Fibroblast of the aortic adventitia (primary cell): ENCODE data around the gene ARID1A. TPM values are rescaled to one million over a fixed set of nuclear protein-coding genes. Genes with fewer than 3 reads are reported as not detected.
A peak's percentile ranks its signal among the peaks of the same experiment; 100 is the strongest.

Source experiments
- DNase-seq: peaks from one replicate; pipeline ENCODE4 v3.0.0-alpha.2; 2010; ENCODE audit warnings: low read depth
- H3K4me3 ChIP-seq: 2 replicates; pipeline ENCODE4 v1.5.1; 2011; ENCODE audit warnings: low read depth, mild to moderate bottlenecking, control low read depth, low read length, moderate library complexity
- CTCF ChIP-seq: IDR thresholded peaks from 2 replicates; pipeline ENCODE4 v1.5.1; 2011; ENCODE audit warnings: mild to moderate bottlenecking, low read length, control low read depth, inconsistent platforms; ENCODE audit not compliant: insufficient read depth
- total RNA-seq: library from RNA; depleted of rRNA; stranded (reverse); fragments of >200 nt; gene quantifications from 2 replicates; pipeline ENCODE4 v1.2.3, GENCODE V29; 2012; ENCODE audit warnings: low replicate concordance

ARID1A gene
- total RNA-seq, 1 donor, result 26.9 TPM

DNA sequence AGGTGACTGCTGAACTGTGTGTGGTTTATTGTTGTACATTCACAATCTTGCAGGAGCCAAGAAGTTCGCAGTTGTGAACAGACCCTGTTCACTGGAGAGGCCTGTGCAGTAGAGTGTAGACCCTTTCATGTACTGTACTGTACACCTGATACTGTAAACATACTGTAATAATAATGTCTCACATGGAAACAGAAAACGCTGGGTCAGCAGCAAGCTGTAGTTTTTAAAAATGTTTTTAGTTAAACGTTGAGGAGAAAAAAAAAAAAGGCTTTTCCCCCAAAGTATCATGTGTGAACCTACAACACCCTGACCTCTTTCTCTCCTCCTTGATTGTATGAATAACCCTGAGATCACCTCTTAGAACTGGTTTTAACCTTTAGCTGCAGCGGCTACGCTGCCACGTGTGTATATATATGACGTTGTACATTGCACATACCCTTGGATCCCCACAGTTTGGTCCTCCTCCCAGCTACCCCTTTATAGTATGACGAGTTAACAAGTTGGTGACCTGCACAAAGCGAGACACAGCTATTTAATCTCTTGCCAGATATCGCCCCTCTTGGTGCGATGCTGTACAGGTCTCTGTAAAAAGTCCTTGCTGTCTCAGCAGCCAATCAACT is 85.5 kb downstream of the ARID1A start:
- no peak for TF ChIP-seq CTCF
- H3K4me3 ChIP-seq, result no peak overlapping the region
- no peak for DNase-seq

GRCh38 chr1:26782521-26783212 is 86.9 kb downstream of the ARID1A start:
- no peak for TF ChIP-seq CTCF
- H3K4me3 ChIP-seq, result no peak overlapping the region
- DNase-seq, result no peak

DNA sequence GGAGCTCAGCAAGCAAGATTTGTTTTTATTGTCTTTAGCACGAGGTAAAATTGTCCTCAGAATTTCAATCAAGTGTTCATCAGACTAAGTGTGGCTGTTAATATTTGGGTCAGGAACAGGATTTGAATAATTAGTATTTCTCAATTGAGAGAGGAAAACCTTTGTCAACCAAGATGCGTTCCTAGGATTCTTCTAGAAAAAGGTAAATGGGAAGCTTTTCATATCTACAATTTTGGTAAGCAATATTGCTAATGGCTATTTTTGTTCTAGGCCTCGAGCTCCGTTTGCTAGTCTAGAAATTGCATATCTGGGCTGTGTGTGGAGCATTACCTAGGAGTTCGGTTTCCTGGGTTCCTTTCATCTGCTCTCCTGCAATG is 87.8 kb downstream of the ARID1A start:
- no peak for TF ChIP-seq CTCF
- no peak for DNase-seq
- H3K4me3 ChIP-seq, result no peak overlapping the region

DNA sequence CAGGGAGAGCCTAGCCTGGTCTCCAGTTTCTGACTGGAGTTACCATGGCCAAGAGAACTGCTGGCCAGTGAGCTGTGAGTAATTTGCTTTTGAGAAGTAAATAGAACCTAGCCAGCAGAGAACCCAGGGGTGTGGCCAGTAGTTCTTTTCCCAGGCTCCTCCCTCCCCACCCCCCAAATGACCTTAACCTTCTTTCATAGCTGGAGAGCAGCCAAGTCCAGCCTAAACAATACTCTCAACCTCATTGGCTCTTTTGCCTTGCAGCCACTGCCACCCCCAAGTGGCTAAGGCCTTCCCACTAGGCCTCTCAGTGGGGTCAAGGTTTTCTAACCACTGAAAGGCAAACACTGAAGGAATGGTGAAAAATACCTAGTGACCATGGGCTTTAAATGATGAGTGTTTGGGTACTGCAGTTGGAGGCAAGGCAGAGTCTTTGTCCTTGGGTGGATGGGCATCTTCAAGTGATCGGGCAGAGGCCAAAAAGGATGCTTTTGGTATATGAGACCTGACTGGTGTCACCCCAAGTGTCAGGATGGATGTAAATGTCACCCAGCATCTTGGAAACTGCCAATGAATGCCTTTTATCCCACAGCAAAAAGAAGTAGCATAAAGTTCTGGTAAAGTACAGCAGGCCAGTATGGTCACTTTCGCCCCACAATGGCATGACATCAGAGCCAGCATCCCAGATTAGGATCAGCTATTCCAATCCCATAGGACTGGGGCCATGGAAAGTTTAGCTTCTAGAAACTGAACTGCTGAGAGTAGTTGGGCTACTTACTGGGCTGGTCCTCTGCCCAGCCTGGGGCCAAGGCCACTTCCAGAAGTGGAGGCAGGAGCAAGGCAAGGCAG is 88.4 kb downstream of the ARID1A start:
- H3K4me3 ChIP-seq, result no peak overlapping the region
- peak; percentile 85 for DNase-seq
- no peak for TF ChIP-seq CTCF

- DNase-seq, result peak; percentile 31
- no peak overlapping the region for H3K4me3 ChIP-seq
- no peak for TF ChIP-seq CTCF
These were observed 89.1 kb downstream of the ARID1A start for GRCh38 chr1:26784886-26785285.

DNA sequence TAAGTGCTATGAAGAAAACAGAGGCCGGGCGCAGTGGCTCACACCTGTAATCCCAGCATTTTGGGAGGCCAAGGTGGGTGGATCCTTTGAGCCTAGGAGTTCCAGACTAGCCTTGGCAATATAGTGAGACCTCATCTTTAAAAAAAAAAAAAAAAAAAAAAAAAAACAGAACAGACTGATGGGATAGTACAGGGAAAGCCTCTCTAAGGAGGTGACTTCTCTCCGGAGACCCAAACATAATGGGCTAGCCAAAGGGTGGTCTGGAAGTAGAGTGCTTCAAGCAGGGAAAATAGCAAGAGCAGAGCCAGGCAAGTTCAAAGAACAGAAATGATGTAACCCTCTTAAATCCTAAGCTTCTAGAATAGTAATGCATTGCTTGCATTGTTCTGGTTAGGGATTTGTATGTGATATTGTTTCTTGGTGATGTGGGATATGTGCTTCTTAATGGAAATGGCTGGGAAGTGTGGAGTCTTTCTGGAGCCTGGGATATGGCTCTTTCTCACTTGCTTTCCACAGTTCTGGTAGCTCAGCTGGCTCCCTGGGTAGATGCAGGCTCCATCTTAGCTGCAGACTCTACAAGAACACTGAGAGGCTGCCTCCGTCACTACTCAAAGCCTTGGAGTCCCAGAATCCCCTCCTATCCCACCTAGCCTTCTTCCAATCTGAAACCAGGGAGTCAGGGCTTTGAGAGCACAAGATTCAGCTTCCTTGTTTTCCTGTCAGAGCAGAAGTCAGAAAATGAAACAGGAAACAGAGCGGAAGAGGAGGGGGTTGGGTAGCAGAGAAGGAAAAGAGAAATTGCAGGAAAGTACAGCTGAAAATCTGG is 90.0 kb downstream of the ARID1A start:
- no peak for TF ChIP-seq CTCF
- H3K4me3 ChIP-seq, result peak overlapping the region; percentile 10

More for the DNA sequence above, 90.0 kb downstream of the ARID1A start:
- DNase-seq, result peak; percentile 77
